GM18517 (cell line): ENCODE measurements around the gene FOXP1.

Source experiments
- ATAC-seq: cut with Tn5 transposase; IDR thresholded peaks from one replicate; pipeline ENCODE4 v1.9.1; 2021; ENCODE audit warnings: mild to moderate bottlenecking, moderate library complexity; ENCODE audit not compliant: unreplicated experiment

Gene FOXP1

GRCh38 chr3:71166339-71167240 is 416.9 kb downstream of the FOXP1 start:
- no peak for ATAC-seq

GRCh38 chr3:71164881-71165280 is 418.6 kb downstream of the FOXP1 start:
- ATAC-seq = no peak

GRCh38 chr3:71163198-71163918 is 420.2 kb downstream of the FOXP1 start:
- ATAC-seq = no peak

GRCh38 chr3:71162221-71162620 is 421.3 kb downstream of the FOXP1 start:
- no peak for ATAC-seq

- no peak for ATAC-seq
These were observed 422.6 kb downstream of the FOXP1 start for GRCh38 chr3:71160785-71161546.

GRCh38 chr3:71156062-71156665 is 427.4 kb downstream of the FOXP1 start:
- ATAC-seq = no peak

- ATAC-seq = no peak
These were observed 428.7 kb downstream of the FOXP1 start for GRCh38 chr3:71154846-71155245.

- no peak for ATAC-seq
These were observed 429.8 kb downstream of the FOXP1 start for GRCh38 chr3:71153713-71154112.

- ATAC-seq = no peak
These were observed 430.6 kb downstream of the FOXP1 start for GRCh38 chr3:71152892-71153265.

GRCh38 chr3:71152039-71152891 is 431.3 kb downstream of the FOXP1 start:
- no peak for ATAC-seq

GRCh38 chr3:71149959-71150954 is 433.3 kb downstream of the FOXP1 start:
- no peak for ATAC-seq

GRCh38 chr3:71148455-71149060 is 435.0 kb downstream of the FOXP1 start:
- no peak for ATAC-seq

GRCh38 chr3:71146673-71147072 is 436.9 kb downstream of the FOXP1 start:
- ATAC-seq = no peak

GRCh38 chr3:71145954-71146353 is 437.6 kb downstream of the FOXP1 start:
- ATAC-seq = no peak

- no peak for ATAC-seq
These were observed 438.8 kb downstream of the FOXP1 start for GRCh38 chr3:71144525-71145253.

GRCh38 chr3:71143493-71143892 is 440.0 kb downstream of the FOXP1 start:
- ATAC-seq = no peak

GRCh38 chr3:71142441-71143161 is 440.9 kb downstream of the FOXP1 start:
- no peak for ATAC-seq
